ENCODE measurements around the gene NRXN3. TPM values are rescaled to one million over a fixed set of nuclear protein-coding genes. Genes with fewer than 3 reads are reported as not detected.

NRXN3 gene
- total RNA-seq, 4 donors from 2014 or later, result 0.56 to 1.6 (median 1.1) TPM

DNA sequence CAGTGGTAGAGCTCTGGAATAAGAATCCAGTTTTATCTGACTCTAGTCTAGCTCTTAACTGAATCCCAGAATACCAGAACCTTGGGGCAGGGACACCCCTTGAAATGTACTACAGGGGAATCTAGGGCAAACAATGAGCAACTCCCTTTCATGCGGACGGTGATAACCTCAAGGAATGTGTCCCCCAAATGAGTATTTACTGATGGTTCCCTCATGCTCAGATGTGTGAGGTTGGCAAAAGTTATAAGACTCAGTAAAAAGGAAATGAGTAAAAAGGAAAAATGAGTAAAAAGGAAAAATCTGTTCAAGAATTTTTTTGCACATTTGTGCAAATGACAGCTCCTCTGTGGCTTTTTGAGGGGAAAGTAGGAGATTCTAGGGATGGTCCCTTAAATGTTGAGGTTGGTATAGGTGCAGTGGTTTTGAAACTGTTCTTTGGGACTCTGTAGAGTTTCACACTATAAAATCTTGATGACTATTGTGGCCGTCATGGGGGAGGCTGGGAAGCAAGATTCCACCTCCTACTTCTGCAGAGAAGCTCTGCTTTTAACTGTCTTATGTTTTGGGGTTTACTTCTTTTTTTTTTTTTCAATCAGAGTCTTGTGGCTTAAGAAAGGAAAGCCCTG, 58.6 kb downstream of the NRXN3 start:
- Histone ChIP-seq H3K9me3 (no peaks in the 10 kb centered on the region), H3K4me3 (replicated peaks in 1 of 3) (no peak overlapping the region), H3K27me3 (no peaks in the 10 kb centered on the region), H3K27ac (no peak overlapping the region), H3K4me1 (no peaks in the 10 kb centered on the region), H3K36me3 (no peaks in the 10 kb centered on the region)
- intact Hi-C loops (cut with DNase I), result no loop called here
- TF ChIP-seq POLR2A (IDR thresholded peaks at IDR 0.05), result no peak
- TF ChIP-seq, protein P1, sequence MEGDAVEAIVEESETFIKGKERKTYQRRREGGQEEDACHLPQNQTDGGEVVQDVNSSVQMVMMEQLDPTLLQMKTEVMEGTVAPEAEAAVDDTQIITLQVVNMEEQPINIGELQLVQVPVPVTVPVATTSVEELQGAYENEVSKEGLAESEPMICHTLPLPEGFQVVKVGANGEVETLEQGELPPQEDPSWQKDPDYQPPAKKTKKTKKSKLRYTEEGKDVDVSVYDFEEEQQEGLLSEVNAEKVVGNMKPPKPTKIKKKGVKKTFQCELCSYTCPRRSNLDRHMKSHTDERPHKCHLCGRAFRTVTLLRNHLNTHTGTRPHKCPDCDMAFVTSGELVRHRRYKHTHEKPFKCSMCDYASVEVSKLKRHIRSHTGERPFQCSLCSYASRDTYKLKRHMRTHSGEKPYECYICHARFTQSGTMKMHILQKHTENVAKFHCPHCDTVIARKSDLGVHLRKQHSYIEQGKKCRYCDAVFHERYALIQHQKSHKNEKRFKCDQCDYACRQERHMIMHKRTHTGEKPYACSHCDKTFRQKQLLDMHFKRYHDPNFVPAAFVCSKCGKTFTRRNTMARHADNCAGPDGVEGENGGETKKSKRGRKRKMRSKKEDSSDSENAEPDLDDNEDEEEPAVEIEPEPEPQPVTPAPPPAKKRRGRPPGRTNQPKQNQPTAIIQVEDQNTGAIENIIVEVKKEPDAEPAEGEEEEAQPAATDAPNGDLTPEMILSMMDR (IDR thresholded peaks at IDR 0.05), result no peak
- WGBS, 2 donors, result 84 to 86% methylated on average over 3 of the region's 3 CpGs
- no peak for DNase-seq

DNA sequence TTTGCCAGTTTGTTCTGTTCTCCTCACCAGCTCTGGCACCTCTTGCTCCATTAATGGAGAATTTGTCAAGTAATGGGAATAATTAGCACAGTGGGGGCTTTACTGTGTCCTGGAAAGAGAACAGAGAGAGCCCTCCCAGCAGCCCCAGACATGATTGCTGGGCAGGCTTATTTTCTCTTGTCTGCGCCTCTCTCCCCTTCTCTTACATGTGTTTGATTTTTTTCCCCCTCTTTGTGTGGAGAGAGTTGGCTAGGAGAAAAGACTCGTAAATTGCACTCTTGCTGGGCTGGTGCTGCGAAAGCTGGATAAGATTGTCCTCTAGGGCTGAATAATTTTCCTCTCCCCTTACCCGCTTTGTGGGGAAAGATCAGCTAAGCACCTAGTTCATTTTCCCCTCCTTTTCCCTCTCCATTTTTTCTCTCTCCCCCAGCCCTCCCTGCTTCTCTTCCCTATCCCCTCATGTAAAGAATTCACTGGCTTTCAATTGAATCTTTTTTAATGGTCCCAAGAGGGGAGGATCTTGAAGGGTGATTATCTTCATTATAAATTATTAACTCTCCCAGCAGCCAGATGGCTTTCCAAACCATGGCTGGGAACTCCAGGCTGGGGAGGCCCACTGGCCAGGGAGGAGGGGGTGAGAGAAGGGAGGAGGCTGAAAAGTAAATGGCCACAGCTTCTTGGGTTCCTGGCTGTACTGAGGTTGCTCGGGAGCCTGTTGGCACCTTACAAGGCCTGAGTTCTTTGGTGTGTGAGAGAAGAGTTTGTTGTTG, 62.2 kb downstream of the NRXN3 start:
- intact Hi-C loops (cut with DNase I), result no loop called here
- Histone ChIP-seq H3K27me3 (no peaks in the 10 kb centered on the region), H3K4me1 (no peaks in the 10 kb centered on the region), H3K27ac (no peak overlapping the region), H3K9me3 (no peaks in the 10 kb centered on the region), H3K36me3 (no peaks in the 10 kb centered on the region), H3K4me3 (replicated peaks in 1 of 3) (no peak overlapping the region)
- TF ChIP-seq, protein P1 (IDR thresholded peaks at IDR 0.05), result no peak
- no peak for TF ChIP-seq POLR2A (IDR thresholded peaks at IDR 0.05)
- no peak for DNase-seq
- WGBS, 2 donors, result 67 to 75% methylated on average over 5 of the region's 5 CpGs

DNA sequence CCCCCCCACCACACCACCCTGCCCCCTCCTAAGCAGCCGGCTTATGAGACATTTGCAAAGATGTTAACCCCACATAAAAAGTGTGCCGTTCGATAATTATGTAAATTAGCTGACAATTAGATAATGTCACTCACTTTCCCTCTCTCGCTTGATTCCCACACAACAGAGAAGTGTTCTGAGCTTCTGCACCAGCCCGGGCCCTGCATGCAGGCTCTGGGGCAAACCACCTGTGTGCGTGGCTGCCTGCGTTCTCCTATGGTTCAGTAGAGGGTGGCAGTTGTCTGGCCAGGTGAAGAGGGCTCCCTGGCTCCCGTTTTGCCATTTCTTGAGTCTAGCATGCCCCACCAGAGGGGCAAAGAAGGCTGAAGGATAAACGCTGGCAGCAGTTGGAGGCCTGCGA, 68.0 kb downstream of the NRXN3 start:
- no peak overlapping the region for H3K27ac ChIP-seq
- no peak overlapping the region for H3K4me3 ChIP-seq (replicated peaks in 1 of 3)
- WGBS, 2 donors, result 80 to 86% methylated on average over 10 of the region's 10 CpGs
- no peak for TF ChIP-seq POLR2A (IDR thresholded peaks at IDR 0.05)
- TF ChIP-seq, protein P1 (IDR thresholded peaks at IDR 0.05), result no peak
- intact Hi-C loops (cut with DNase I), result no loop called here
- H3K27me3 ChIP-seq, result no peaks in the 10 kb centered on the region
- H3K9me3 ChIP-seq, result no peaks in the 10 kb centered on the region
- H3K4me1 ChIP-seq, result no peaks in the 10 kb centered on the region
- H3K36me3 ChIP-seq, result no peaks in the 10 kb centered on the region
- no peak for DNase-seq

DNA sequence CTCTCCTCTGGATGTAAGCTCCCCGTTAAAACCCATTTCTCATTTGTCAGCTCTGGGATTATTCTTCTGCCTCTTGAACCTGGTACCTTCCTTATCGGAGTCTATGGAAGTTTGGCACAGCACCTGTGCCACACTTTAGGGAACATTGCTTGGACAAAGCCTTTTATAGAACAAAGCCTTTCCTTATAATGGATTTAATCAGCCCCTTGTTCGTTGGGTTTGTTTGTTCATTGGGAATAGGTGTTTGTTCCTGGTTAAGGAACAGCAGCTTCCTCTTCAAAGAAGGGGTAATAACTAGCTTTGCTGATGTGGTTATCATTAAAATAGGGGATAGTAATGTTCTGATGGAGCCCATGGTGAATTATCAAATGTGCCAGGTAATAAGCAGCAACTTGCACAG, 70.4 kb downstream of the NRXN3 start:
- no peak overlapping the region for H3K27ac ChIP-seq
- no peak for DNase-seq
- WGBS, 2 donors, result 48 to 70% methylated on average over 3 of the region's 3 CpGs
- no peak overlapping the region for H3K4me3 ChIP-seq (replicated peaks in 1 of 3)
- H3K36me3 ChIP-seq, result no peaks in the 10 kb centered on the region
- no peaks in the 10 kb centered on the region for H3K27me3 ChIP-seq
- H3K9me3 ChIP-seq, result no peaks in the 10 kb centered on the region
- intact Hi-C loops (cut with DNase I), result no loop called here
- no peaks in the 10 kb centered on the region for H3K4me1 ChIP-seq
- no peak for TF ChIP-seq POLR2A (IDR thresholded peaks at IDR 0.05)
- TF ChIP-seq, protein P1 (IDR thresholded peaks at IDR 0.05), result no peak

DNA sequence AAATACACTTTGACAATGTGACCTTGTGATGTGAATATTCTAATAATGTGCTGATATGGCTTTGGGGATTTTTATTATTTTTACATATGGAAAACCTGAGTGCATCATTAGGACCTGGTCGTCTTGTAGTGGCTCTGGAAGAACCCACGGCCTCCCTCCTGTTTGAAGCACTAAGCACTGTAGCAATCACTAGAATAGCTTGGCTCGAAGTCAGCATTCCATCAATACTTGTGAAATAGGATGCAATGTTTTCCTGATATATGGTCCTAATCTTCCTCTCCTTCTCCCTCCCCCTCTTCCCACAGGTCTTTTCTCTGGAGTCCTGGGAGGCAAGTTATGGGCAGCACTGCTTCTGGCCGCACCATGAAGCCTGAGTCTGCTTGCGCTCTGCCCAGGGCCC, 71.9 kb downstream of the NRXN3 start:
- Histone ChIP-seq H3K36me3 (no peaks in the 10 kb centered on the region), H3K27me3 (no peaks in the 10 kb centered on the region), H3K4me1 (no peaks in the 10 kb centered on the region), H3K4me3 (replicated peaks in 1 of 3) (no peak overlapping the region), H3K9me3 (no peaks in the 10 kb centered on the region), H3K27ac (no peak overlapping the region)
- intact Hi-C loops (cut with DNase I), result no loop called here
- WGBS, 2 donors, result 64 to 70% methylated on average over 5 of the region's 5 CpGs
- DNase-seq, result no peak
- TF ChIP-seq, protein P1 (IDR thresholded peaks at IDR 0.05), result no peak
- TF ChIP-seq POLR2A (IDR thresholded peaks at IDR 0.05), result no peak
